Mucosa of stomach (tissue), 1 donor: ENCODE results near the gene MYO5B.

Source experiments
- H3K27me3 ChIP-seq: one replicate; pipeline ENCODE4 v1.7.0; 2013; ENCODE audit warnings: mild to moderate bottlenecking, low read length; ENCODE audit not compliant: control insufficient read depth, insufficient read depth
- H3K36me3 ChIP-seq: one replicate; pipeline ENCODE4 v1.7.0; 2013; ENCODE audit warnings: low read length; ENCODE audit not compliant: control insufficient read depth, insufficient read depth
- H3K4me1 ChIP-seq: one replicate; pipeline ENCODE4 v1.7.0; 2013; ENCODE audit warnings: mild to moderate bottlenecking, low read length; ENCODE audit not compliant: control insufficient read depth, insufficient read depth
- H3K4me3 ChIP-seq: one replicate; pipeline ENCODE4 v1.7.0; 2013; ENCODE audit warnings: low read length
- H3K9ac ChIP-seq: one replicate; pipeline ENCODE4 v1.7.0; 2013; ENCODE audit warnings: mild to moderate bottlenecking, low read length, moderate library complexity
- H3K9me3 ChIP-seq: one replicate; pipeline ENCODE4 v1.7.0; 2013; ENCODE audit warnings: mild to moderate bottlenecking, low read length, moderate library complexity; ENCODE audit not compliant: control insufficient read depth
- donor health status: Pancreatic carcinoma.

The MYO5B gene

DNA sequence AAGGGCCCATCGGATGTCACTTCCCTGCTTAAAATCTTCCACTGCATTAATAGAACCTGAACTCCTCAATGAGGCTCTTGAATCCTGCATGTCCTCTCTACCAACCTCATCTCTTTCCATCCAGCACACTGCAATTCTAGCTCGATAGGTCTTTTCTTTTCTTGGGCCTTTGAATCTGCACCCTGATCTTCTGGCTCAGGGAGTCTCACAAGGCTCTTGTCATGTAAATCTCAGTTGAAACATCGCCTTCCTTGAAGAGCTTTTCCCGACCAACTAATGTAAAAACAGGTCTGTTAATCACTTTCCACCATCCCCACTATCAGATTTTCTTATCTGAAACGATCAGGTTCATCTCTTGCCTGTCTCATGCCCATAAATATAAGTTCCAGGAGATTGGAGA lies 120.5 kb downstream of the MYO5B start:
- H3K4me1 ChIP-seq, result peaks cover 6% of the 10 kb centered on the region
- H3K4me3 ChIP-seq, result no peak overlapping the region
- H3K27me3 ChIP-seq, result no peaks in the 10 kb centered on the region
- H3K36me3 ChIP-seq, result no peaks in the 10 kb centered on the region
- H3K9me3 ChIP-seq, result no peaks in the 10 kb centered on the region
- no peak overlapping the region for H3K9ac ChIP-seq

DNA sequence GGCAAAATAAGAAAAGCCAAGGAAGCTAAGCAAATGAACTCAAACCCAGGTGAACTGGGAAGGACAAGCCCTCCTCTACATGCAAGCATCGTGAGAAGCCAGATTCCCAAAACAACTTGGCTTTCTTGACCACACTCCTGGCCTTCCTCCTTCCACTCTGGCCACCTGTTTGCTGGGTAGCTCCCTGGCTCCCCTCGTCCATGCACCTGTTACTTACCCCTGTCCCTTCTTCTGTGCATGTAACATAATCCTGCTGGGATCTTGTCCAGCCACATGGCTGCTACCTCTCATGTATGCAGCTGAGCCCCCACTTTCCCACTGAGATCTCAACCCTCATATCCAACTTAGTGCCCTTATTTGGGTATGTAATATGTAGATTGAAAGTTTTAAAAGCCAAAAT lies 121.6 kb downstream of the MYO5B start:
- H3K4me3 ChIP-seq, result no peak overlapping the region
- no peaks in the 10 kb centered on the region for H3K36me3 ChIP-seq
- no peaks in the 10 kb centered on the region for H3K27me3 ChIP-seq
- H3K4me1 ChIP-seq, result peaks cover 15% of the 10 kb centered on the region
- no peaks in the 10 kb centered on the region for H3K9me3 ChIP-seq
- no peak overlapping the region for H3K9ac ChIP-seq

DNA sequence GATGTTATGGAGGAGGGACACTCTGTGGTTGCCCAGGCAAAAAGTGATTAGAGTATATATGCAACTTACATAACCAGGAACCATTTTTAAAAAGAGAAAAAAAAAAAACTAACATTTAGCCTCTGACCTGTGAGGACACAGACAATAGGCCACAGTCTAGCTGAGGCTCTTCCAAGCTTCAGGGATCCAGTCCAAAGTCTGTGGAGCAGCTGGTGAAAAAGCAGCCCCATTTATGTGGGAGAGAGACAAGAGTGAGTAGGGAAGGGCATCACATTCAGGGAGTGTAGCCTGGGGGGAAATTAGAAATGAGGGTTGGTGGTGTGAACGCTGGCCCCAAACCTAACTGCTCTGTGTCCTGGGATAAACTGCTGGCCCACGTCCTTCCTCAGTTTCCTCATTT lies 122.8 kb downstream of the MYO5B start:
- Histone ChIP-seq H3K27me3 (no peaks in the 10 kb centered on the region), H3K9me3 (no peaks in the 10 kb centered on the region), H3K9ac (no peak overlapping the region), H3K4me1 (peaks cover 17% of the 10 kb centered on the region), H3K36me3 (no peaks in the 10 kb centered on the region), H3K4me3 (no peak overlapping the region)

DNA sequence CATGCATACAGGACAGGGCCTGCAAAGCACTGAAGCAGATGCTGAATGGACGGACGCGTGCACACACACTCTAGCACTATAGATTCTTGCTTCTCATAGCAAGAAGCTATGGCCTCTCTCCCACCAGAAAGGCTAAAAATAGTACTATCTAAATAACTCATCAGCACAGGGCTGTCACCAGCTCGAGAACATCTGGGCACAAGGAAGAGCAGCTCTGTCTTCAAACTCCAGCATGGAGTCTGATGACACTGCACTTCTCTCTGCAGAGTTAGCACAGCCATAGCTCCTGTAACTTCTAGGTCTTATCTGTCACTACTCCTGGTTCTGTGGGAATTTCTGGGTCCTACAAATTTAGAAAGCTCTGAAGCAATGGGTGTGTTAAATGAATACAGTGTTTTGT lies 123.5 kb downstream of the MYO5B start:
- H3K36me3 ChIP-seq, result no peaks in the 10 kb centered on the region
- no peaks in the 10 kb centered on the region for H3K27me3 ChIP-seq
- H3K9ac ChIP-seq, result no peak overlapping the region
- H3K4me1 ChIP-seq, result peaks cover 15% of the 10 kb centered on the region
- no peak overlapping the region for H3K4me3 ChIP-seq
- no peaks in the 10 kb centered on the region for H3K9me3 ChIP-seq

DNA sequence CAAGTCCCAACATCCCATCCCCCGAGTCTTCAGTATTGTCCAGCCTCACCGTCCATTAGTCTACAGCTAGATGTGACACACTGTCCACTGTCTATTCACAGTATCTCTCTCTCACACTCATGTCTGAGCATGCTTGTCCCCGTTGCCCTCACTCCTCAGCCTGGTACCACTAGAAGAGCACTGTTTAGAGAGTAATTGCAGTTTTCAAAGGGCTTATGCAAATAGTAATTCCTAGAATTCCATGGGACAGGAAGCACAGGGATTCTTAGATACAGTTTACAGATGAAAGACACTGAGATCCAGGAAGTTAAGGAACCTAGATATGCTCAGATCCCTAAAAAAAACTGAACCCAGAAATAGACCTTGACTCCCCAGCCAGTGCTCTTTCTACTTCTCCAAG lies 125.5 kb downstream of the MYO5B start:
- Histone ChIP-seq H3K9ac (no peak overlapping the region), H3K4me3 (no peak overlapping the region), H3K9me3 (no peaks in the 10 kb centered on the region), H3K27me3 (no peaks in the 10 kb centered on the region), H3K36me3 (no peaks in the 10 kb centered on the region), H3K4me1 (peaks cover 10% of the 10 kb centered on the region)

DNA sequence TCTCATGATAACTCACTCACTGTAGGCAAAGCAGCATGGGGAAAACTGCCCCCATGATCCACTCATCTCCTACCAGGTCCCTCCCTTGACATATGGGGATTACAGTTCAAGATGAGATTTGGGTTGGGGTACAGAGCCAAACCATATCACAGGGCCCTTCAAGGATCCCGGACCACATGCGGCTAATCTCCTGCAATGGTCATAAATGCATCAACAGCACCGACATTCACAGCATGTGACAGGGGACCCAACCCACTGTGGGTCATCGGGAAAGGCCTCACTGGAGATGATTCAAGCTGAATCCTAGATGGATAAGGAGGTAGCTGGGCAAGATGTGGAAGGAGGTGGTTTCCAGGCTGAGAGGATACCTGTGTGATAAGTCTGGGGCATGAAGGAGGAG lies 129.4 kb downstream of the MYO5B start:
- H3K4me3 ChIP-seq, result no peak overlapping the region
- H3K9me3 ChIP-seq, result no peaks in the 10 kb centered on the region
- no peak overlapping the region for H3K9ac ChIP-seq
- no peaks in the 10 kb centered on the region for H3K27me3 ChIP-seq
- no peaks in the 10 kb centered on the region for H3K36me3 ChIP-seq
- peaks cover 26% of the 10 kb centered on the region for H3K4me1 ChIP-seq

DNA sequence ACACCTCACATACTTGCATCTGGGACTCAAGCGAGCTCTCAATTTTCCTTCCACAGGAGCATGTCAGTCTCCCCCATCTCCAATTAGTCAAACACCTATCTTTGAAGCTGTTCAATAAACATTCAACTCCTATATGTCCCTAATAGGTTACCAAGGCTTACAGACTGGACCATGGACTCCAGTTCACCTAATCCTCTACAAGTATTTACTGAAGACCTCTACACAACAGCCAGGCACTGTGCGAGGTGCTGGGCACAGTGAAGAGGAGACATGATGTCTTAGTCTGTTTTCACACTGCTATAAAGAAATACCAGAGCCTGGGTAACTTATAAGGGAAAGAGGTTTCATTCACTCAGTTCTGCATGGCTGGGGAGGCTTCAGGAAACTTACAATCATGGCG lies 129.9 kb downstream of the MYO5B start:
- Histone ChIP-seq H3K27me3 (no peaks in the 10 kb centered on the region), H3K4me1 (peaks cover 27% of the 10 kb centered on the region), H3K9ac (no peak overlapping the region), H3K4me3 (no peak overlapping the region), H3K36me3 (no peaks in the 10 kb centered on the region), H3K9me3 (no peaks in the 10 kb centered on the region)

DNA sequence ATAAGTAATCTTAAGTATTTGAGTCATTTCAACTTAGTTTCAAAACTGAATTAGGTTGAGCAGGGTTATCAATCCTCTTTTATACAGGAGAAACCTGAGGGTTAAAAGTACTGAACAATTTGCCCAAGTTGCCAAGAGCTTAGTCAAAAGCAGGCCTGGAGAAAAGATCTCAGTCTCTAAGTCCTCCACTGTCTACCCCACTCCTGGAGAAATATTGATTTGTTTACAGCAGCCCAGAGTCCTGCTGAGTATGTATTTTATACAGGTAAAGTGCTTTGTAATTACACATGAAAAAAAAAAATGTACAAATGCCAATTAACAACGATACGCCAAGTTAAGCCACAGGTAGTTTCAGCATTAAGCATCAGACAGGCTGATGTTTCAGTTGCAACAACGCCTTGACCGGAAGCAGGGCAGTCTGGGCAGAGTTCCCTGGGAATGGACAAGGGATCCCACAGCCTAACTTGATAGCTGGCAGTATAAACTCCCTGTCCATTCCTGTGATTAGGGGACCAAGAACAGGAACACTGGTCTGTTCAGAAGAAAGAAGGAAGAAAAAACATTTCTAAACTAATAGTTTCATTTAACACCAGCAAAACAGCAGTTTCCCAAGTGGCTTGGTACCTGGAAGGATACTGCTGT lies 132.9 kb downstream of the MYO5B start:
- Histone ChIP-seq H3K9me3 (no peaks in the 10 kb centered on the region), H3K4me1 (peaks cover 16% of the 10 kb centered on the region), H3K4me3 (no peak overlapping the region), H3K36me3 (no peaks in the 10 kb centered on the region), H3K9ac (no peak overlapping the region), H3K27me3 (no peaks in the 10 kb centered on the region)

DNA sequence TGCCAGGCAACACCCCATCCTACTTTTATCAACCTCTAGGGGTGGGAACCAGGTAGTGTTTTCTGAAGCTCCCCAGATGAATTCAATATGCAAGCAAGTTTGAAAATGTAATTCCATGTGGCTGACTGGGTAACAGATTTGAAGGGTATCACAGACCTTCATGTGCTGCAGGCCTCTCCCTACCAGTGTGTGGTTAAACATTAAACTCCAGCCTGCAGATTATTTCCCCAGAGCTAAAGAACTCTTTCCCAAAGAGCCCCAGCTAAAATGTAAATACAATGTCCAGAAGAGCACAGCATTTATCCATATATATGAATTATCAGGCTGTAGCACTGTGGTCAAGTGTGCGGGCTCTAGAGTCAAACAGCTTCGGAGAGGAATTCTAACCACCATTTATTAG lies 134.1 kb downstream of the MYO5B start:
- Histone ChIP-seq H3K4me3 (no peak overlapping the region), H3K4me1 (peaks cover 16% of the 10 kb centered on the region), H3K27me3 (no peaks in the 10 kb centered on the region), H3K36me3 (no peaks in the 10 kb centered on the region), H3K9me3 (no peaks in the 10 kb centered on the region), H3K9ac (no peak overlapping the region)

DNA sequence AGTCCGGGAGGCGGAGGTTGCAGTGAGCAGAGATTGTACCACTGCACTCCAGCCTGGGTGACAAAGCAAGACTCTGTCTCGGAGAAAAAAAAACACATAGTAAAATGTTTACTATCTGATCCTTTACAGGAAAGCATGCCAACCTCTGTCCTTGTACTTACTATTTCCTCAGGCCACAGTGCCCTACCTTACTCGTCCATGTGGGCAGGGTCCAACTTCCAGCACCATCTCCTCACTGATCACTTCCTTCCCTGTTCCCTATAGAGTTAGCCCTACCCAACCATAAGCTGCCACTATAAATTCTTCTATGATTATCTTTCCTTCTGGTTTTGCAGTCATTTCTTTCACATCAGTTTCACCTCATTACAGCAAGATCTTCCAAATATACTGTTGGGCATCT lies 136.2 kb downstream of the MYO5B start:
- no peaks in the 10 kb centered on the region for H3K27me3 ChIP-seq
- no peaks in the 10 kb centered on the region for H3K36me3 ChIP-seq

DNA sequence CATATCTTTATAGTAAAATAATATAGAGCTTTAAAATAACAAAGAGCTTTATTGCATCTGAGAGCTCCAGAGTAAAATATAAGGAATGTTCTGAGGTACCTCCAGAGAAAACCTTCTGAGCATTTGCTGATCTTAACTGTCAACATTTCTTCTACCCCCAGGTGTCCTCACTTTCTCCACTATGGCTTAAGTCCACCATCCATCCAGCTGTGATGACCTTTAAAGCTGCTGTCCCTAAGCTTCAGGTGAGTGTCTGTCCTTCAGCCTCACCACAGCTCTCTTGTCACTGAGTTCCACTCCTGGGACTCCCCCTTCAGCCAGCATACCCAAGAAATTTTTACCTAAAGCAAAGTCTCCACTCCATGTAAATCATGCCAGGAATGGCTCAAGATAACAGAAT lies 137.9 kb downstream of the MYO5B start:
- H3K9me3 ChIP-seq, result no peaks in the 10 kb centered on the region
- H3K9ac ChIP-seq, result no peak overlapping the region
- H3K4me1 ChIP-seq, result peaks cover 9% of the 10 kb centered on the region
- H3K4me3 ChIP-seq, result no peak overlapping the region
- no peaks in the 10 kb centered on the region for H3K36me3 ChIP-seq
- no peaks in the 10 kb centered on the region for H3K27me3 ChIP-seq

More for the DNA sequence above, 136.2 kb downstream of the MYO5B start:
- H3K4me1 ChIP-seq, result peaks cover 16% of the 10 kb centered on the region
- H3K4me3 ChIP-seq, result no peak overlapping the region
- no peak overlapping the region for H3K9ac ChIP-seq
- no peaks in the 10 kb centered on the region for H3K9me3 ChIP-seq

DNA sequence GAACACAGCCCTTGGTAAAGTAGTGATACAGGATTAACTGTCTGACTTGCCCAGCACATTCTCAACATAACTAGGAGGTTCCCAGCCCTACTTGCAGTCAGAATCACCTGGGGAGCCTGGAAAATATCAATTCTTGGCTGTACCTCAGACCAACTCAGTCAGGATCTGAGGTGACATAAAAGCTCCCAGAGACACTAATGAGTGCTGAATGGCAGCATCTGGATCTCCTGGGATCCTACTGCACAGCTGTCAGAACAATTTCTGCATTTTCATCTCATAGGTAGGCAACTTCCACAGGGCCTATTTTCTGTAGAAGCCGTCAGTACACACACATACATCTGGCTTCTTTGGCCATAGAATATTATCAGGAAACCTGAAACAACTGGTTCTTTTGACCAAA lies 138.8 kb downstream of the MYO5B start:
- no peaks in the 10 kb centered on the region for H3K36me3 ChIP-seq
- no peaks in the 10 kb centered on the region for H3K9me3 ChIP-seq
- H3K9ac ChIP-seq, result no peak overlapping the region
- H3K4me1 ChIP-seq, result peaks cover 7% of the 10 kb centered on the region
- H3K27me3 ChIP-seq, result no peaks in the 10 kb centered on the region
- no peak overlapping the region for H3K4me3 ChIP-seq

DNA sequence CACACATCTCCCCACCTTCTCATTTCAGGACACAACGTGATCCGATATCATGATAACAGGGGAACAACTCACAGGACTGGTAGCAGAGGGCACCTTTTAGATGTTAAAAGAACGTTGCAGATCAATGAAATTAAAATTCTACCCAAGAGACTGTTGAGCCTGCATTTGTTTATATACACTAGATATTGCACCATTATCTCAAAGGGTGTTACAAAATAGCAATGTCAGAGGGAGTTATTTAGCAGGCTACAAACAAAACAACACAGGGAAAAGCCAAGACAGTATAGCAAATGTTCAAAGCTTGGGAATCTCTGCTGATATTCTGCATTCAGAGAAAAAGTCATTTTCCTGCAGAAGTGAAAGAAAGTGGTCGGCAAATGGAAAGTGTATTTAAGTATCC lies 139.5 kb downstream of the MYO5B start:
- H3K36me3 ChIP-seq, result no peaks in the 10 kb centered on the region
- no peaks in the 10 kb centered on the region for H3K27me3 ChIP-seq
- H3K4me3 ChIP-seq, result no peak overlapping the region
- no peaks in the 10 kb centered on the region for H3K9me3 ChIP-seq
- H3K9ac ChIP-seq, result no peak overlapping the region
- H3K4me1 ChIP-seq, result peaks cover under 1% of the 10 kb centered on the region
